GM21717 (cell line): ENCODE measurements around the gene DYRK1A.

Experiments
- ATAC-seq: cut with Tn5 transposase; IDR thresholded peaks from one replicate; pipeline ENCODE4 v1.9.1; 2021; ENCODE audit warnings: mild to moderate bottlenecking, moderate library complexity; ENCODE audit not compliant: unreplicated experiment

Gene DYRK1A

DNA sequence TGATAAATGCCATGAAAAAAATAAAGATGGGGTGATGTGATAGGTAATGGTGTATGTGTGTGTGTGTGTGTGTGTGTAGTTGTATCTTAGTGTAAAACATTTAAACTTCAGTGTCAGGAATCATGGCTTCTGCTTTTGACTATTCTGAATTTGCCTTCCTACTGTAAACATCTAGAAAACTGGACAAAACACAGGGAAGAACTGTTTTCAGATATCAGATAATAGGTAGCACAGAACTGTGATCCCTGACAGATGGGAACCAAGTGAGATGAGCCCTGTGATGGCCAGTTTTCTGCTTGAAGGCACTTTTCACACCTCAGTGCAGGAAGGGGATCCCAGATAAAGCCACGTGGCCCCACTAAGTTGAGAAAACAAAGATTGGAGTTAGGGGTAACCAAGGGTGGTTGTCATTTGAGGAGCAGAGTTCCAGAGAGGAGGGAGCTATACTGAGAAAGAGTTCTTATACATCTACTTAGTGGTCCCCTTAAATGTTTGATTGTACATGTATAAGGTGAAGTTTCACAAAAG is 17.3 kb downstream of the DYRK1A start:
- ATAC-seq: no peak

GRCh38 chr21:37384416-37384815 is 17.8 kb downstream of the DYRK1A start:
- ATAC-seq: no peak

DNA sequence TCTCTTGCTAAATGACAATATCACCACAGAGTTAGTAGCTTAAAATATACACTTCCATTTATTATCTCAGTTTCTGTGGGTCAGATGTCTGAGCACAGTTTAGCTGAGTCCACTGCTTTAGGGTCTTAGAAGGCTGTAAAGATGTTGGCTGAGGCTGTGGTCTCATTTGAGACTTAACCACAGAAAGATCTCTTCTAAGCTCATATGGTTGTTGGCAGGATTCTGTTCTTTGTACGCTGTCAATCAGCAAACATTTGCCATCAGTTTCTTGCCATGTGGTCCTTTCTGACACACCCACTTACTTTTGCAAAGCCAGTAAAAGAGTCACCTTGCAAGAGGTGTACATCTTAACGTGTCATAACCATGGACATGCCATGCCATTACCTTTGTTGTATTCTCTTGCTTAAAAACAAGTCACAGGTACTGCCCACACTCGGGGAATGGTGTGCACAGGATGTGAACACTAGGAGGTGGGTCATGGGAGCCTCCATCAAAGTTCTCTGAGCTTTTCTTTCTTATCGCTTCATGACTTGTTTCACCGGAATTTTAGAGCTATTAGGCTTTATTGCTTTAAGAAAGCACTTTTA is 18.7 kb downstream of the DYRK1A start:
- ATAC-seq: no peak

DNA sequence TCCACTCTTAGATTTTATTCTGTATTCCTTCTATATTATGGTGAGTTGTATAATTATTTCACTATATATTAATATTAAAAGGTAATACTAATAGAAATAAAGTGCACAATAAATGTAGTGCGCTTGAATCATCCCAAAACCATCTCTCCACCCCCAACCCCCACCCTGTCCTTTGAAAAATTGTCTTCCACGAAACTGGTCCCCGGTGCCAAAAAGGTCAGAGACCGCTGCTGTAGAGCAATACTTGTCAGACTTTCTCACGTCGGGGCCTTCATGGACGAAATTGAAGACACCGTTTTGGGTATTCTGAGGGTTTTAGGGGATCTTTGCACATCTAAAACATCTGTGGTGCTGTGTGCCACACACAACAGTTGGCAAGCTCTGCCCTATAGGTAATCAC is 19.6 kb downstream of the DYRK1A start:
- ATAC-seq: no peak

DNA sequence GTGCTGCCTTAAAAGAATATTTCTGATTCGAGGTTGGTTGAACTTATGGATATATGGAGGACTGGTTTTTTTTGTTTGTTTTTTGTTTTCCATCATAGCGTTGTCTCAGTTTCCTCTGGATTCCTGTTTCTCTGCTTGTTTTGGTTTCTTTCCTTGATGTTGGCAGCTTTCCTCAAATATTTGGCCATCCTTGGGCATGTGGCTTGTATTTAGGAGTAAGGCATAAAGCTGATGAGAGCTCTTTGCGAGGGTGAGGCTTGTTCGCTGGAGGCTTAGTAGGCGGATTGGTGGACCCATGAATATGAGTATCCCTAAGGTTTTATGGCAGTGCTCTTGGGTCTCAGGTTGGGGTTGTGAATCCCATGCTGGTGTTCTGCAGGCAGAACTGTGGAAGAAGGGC is 22.9 kb downstream of the DYRK1A start:
- ATAC-seq: no peak

DNA sequence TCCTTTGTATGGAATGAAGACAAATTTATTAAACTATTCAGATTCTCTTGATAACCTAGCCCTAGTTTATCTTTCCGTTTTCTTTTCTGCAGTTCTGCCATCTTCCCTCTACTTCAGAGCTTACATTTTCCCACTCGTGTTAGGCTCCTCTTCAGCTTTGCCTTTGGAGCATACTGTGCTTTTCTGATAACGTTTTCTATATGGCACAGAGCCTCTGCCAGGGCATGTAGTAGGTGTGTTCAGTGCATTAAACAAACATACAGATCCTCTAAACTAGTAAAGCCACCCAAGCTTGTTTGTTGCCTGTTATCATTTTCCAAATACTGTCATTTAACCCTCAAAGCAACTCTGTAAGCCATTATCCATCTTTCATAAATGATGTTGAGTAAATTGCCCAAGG is 25.1 kb downstream of the DYRK1A start:
- no peak for ATAC-seq

DNA sequence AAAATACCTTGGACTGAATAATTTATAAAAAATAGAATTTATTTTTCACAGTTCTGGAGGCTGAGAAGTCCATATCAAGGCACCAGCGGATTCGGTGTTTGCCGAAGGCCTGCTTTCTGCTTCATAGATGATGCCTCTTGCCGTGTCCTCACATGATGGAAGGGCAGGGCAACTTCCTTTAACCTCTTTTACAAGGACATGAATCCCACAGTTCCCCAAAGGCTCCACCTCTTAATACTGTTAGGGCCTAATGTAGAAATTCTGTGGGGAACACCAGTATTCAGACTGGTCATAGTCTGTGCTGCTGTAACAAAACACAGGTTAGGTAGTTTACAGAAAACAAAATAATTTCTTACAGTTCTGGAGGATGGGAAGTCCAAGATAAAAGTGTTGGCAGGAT is 25.9 kb downstream of the DYRK1A start:
- ATAC-seq: no peak

- ATAC-seq: no peak
Observed at GRCh38 chr21:37393030-37393429, 26.5 kb downstream of the DYRK1A start.

- ATAC-seq: no peak
Observed at GRCh38 chr21:37393786-37394185, 27.2 kb downstream of the DYRK1A start.

DNA sequence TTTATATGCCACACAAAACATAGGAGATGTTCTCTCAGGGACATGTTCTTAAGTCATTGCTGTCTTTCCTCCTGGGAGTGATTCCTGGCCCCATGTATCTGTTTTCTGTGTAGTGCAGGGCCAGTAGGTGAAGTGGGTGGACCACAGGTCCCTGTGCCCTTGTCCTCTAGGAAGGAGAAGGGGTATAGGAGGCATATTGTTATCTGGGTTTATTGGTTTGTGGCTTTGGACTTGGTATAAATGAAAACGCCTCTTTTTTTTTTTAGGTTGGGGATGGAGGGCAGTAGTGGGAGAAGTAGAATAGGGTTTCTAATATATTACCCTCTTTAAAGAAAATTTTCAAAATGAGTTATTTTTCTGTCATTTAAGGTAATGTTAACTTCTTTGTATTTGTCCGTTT is 29.4 kb downstream of the DYRK1A start:
- no peak for ATAC-seq

DNA sequence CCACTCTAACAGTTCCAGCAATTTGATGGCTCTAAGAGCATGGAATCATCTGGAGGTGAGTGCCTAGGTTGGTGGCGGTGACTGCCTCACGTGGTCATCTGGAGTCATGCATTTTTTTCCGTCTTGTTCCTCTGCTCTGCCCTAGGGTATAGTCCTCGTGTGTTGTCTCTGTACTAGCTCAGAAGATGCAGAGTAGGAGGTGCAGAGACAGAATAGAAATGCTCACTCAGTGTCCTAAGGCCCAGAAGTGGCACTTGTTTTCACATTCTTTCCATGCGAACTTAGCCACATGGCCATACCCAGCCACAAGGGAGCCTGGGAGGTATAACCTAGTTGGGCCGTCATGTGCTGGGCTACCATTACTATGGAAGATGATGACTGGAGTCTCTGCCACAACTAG is 30.3 kb downstream of the DYRK1A start:
- ATAC-seq: no peak

GRCh38 chr21:37398697-37399096 is 32.1 kb downstream of the DYRK1A start:
- no peak for ATAC-seq

GRCh38 chr21:37402251-37402867 is 35.8 kb downstream of the DYRK1A start:
- ATAC-seq: no peak

DNA sequence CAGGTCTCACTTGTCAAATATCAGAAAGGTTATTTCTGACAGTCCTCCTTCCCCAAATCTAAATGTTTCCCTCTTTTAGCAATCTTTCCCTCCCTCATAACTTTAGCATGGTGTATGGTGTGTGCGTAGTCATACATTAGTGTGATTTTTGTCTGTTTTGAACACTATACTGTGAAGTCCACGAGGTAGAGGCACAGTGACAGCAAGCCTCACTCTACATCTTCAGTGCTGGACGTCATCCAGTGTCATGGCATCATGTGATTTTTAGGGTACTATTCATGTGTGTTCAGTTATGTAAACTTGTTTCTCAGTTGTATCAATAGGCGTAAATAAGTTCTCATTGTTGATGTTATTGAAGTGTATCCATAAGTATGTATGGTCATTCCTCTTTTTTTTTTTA is 39.1 kb downstream of the DYRK1A start:
- ATAC-seq: no peak

DNA sequence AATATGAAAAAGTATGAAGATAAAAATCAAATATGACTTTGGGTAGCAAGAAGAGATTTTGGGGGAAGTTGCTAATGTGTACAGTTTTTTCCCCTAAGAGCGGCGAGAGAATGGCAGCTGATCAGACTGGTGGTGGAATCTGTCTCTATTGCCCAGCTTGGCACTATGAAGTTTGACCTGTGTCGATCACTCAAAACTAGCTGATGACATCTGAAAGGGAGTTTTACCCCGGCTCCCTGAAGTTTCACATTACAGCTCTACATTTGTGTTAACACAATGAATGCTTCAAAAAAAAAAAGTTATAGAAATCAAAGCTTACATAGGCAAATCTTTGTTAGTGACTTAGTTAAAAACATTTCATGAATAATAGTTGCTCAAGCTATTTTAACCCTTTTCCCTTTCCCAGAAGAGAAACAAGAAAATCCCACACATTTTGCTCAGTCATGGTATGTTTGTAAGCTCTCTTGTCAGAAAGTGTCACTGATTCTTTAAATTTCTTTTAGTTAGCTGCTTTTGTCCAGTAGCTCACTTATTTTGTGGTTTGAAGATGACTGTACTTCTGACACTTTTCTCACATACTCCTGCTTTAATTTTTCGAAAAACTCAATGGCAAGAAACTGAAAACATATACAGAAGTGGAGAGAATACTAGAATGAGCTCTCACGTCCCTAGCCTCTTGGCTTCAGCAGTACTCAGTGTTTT is 41.3 kb downstream of the DYRK1A start:
- ATAC-seq: no peak

GRCh38 chr21:37408464-37409193 is 42.1 kb downstream of the DYRK1A start:
- no peak for ATAC-seq

- no peak for ATAC-seq
Observed at GRCh38 chr21:37410639-37411038, 44.1 kb downstream of the DYRK1A start.

DNA sequence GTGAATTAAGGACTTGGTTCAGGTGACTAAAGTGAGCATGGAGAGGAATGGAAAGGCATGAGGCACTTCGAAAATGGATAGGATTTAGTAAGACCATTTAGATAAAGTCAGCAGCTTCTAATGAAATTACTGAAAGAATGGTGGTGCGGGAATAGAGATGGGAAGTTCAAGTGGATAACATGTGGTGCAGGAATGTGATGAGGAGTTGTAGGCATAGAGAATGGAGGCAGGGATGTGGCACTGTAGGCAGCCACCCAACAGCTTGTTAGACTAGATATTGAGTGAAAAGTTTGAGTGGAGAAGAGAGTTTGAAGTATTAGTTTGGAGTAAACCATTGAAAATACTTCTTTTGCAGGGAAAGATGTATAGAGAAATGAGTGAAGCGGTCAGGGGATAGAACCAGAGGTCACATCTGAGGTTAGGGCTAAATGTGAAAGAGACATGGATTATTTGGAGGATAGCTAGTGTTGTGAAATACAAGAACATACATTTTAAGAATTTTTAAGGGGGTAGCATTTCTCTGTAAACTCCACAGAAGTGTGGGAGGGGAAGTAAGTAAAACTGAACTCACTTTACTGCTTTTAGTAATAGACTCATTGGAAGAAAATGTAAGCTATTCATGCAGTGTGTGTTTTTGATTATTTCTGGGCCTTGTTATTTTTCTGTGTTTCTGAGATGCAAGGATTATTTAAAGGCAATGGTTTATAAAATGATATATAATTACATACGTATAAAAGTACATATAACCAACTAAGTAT is 46.2 kb downstream of the DYRK1A start:
- no peak for ATAC-seq

GRCh38 chr21:37413553-37414291 is 47.1 kb downstream of the DYRK1A start:
- ATAC-seq: no peak
